Measurements from ENCODE around the gene APOE. TPM values are rescaled to one million over a fixed set of nuclear protein-coding genes. Genes with fewer than 3 reads are reported as not detected.
"Not testable (repeated sequence)": the region's sequence is repeated elsewhere in the genome, so short reads cannot be mapped to it uniquely, and the experiment has no call there.

The APOE gene
- total and polyA plus RNA-seq, 2 of the 13 experiments (the other 11 are each of a cell fraction or from before 2014, with no cell fraction given): 1,328 to 1,470 TPM

DNA sequence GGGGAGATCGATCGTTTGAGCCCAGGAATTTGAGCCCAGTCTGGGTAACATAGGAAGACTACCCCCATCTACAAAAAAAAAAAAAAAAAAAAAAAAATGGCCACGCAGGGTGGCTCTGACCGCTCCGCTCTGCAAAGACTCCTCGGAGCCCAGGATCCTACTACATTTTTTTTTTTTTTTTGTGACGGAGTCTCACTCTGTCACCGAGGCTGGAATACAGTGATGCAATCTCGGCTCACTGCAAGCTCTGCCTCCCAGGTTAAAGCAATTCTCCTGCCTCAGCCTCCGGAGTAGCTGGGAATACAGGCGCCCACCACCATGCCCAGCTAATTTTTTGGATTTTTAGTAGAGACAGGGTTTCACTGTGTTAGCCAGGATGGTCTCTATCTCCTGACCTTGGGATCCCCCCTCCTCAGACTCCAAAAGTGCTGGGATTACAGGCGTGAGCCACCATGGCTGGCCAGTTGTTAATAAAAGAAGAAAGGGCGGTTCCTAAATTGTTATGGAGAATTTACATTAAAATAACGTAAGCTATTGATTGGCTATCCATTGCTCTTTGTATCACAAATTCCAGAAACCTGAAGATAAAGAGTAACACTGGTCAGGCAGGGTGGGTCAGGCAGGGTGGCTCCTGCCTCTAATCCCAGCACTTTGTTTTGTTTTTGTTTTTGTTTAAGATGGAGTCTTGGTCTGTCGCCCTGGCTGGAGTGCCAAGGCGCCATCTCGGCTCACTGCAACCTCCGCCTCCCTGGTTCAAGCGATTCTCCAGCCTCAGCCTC, 22.8 kb upstream of the APOE start:
- FAIRE-seq; intact Hi-C loops (cut with micrococcal nuclease; ENCODE audit: unreplicated experiment); BruUV-seq (replicated peaks); ATAC-seq; H3K4me3 ChIP-seq (replicated peaks in 1 of 3; ENCODE audit: insufficient read depth in 1 of 3, low read depth in 2 of 3, low read length in 3 of 3); H2AFZ ChIP-seq (ENCODE audit: low read length); DNase-seq (ENCODE audit: low spot score); H4K20me1 ChIP-seq (ENCODE audit: insufficient read depth, low read length); H3K27me3 ChIP-seq (ENCODE audit: control insufficient read depth in 1 of 2, insufficient read depth in 2 of 2, low read length in 2 of 2); H3K9me3 ChIP-seq (ENCODE audit: low read length); H3K27ac ChIP-seq (ENCODE audit: extremely low read length, insufficient read depth, low read length); in situ Hi-C loops (cut with HindIII; ENCODE audit: extremely low pct_ligation_motif_present, low pct_unique_long_range_greater_than_20kb); H3K4me2 ChIP-seq (ENCODE audit: low read depth, low read length); H3K9ac ChIP-seq (ENCODE audit: insufficient read depth, low read depth, low read length); H3K79me2 ChIP-seq (ENCODE audit: insufficient read depth, low read length); CTCF ChIA-PET (ENCODE audit: low intra/inter-chr PET ratio, low total read pairs): not testable (repeated sequence)
- POLR2A ChIA-PET: interaction anchor here (0.7 to 1.7 kb wide), 2 partner anchors 23 to 210 kb away, joined by 3 to 6 read pairs; partner anchors contain the start of genes APOE and PPP1R37
- Histone ChIP-seq H3K36me3 (replicated peaks in 1 of 2; ENCODE audit: control insufficient read depth in 1 of 2, insufficient read depth in 2 of 2, low read length in 2 of 2) (peaks cover 7 to 31% of the 10 kb centered on the region in 2 experiments; a peak in 4 of 5 replicates), H3K4me1 (ENCODE audit: insufficient read depth, low read length) (peaks cover 28% of the 10 kb centered on the region)
- 93% methylated on average over 19 of the region's 19 CpGs for WGBS (ENCODE audit: low lambda C conversion rate)

DNA sequence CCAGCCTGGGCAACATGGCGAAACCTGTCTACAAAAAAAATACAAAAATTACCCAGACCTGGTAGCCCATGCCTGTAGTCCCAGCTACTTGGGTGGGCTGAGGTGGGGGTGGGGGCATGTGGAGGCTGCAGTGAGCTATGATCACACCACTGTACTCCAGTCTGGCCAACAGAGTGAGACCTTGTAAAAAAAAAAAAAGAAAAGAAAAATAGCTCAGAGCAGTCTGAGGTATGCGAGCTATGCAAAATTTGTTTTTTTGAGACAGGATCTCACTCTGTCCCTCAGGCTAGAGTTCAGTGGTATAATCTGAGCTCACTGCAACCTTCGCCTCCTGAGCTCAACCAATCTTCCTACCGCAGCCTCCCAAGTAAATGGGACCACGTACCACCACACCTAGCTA, 21.7 kb upstream of the APOE start:
- FAIRE-seq (no peak), DNase-seq (ENCODE audit: low spot score) (no peak), ATAC-seq (peak; percentile 22; the same call in 1 of the 3 replicates)
- Histone ChIP-seq H3K4me2 (ENCODE audit: low read depth, low read length) (no peak overlapping the region), H3K9ac (ENCODE audit: insufficient read depth, low read depth, low read length) (no peak overlapping the region), H3K79me2 (ENCODE audit: insufficient read depth, low read length) (no peaks in the 10 kb centered on the region), H3K36me3 (replicated peaks in 1 of 2; ENCODE audit: control insufficient read depth in 1 of 2, insufficient read depth in 2 of 2, low read length in 2 of 2) (peaks cover 5 to 22% of the 10 kb centered on the region in 2 experiments; a peak in 4 of 5 replicates), H3K4me3 (replicated peaks in 1 of 3; ENCODE audit: insufficient read depth in 1 of 3, low read depth in 2 of 3, low read length in 3 of 3) (no peak overlapping the region), H3K27ac (ENCODE audit: extremely low read length, insufficient read depth, low read length) (peak overlapping the region; percentile 18), H3K4me1 (ENCODE audit: insufficient read depth, low read length) (peaks cover 22% of the 10 kb centered on the region), H2AFZ (ENCODE audit: low read length) (no peak overlapping the region), H3K27me3 (ENCODE audit: control insufficient read depth in 1 of 2, insufficient read depth in 2 of 2, low read length in 2 of 2) (no peaks in the 10 kb centered on the region), H4K20me1 (ENCODE audit: insufficient read depth, low read length) (no peaks in the 10 kb centered on the region), H3K9me3 (ENCODE audit: low read length) (no peaks in the 10 kb centered on the region)
- in situ Hi-C loops (cut with HindIII; ENCODE audit: extremely low pct_ligation_motif_present, low pct_unique_long_range_greater_than_20kb) (no loop called here), intact Hi-C loops (cut with micrococcal nuclease; ENCODE audit: unreplicated experiment) (no loop called here)
- TF ChIP-seq TEAD3 (CRISPR knock-in tag; optimal IDR thresholded peaks at IDR 0.05; ENCODE audit: borderline replicate concordance) (peak; percentile 43), ZNF230 (CRISPR knock-in tag; IDR thresholded peaks at IDR 0.05) (no peak)
- WGBS (ENCODE audit: low lambda C conversion rate): 100% methylated on average over 5 of the region's 5 CpGs
- CTCF ChIA-PET (ENCODE audit: low intra/inter-chr PET ratio, low total read pairs): no interaction called here
- POLR2A ChIA-PET: interaction anchor here (0.7 to 1.7 kb wide), 5 partner anchors 10 to 38 kb away, joined by 3 to 6 read pairs (median 3); partner anchors contain the start of genes APOE and NECTIN2
- BruUV-seq (replicated peaks): no TSS peak

Measured in HepG2 (cell line).